PC-9 (cell line): ENCODE data around the gene ZNF80. TPM values are rescaled to one million over a fixed set of nuclear protein-coding genes. Genes with fewer than 3 reads are reported as not detected.

Source experiments
- BruUV-seq: library from RNA; stranded (reverse); fragments of 400-500 nt; replicated peaks from 2 replicates; lab custom pipeline; 2021; lab: Mats Ljungman, UMichigan
- CTCF ChIA-PET: fragments of 300-600 bp; sonication (Branson Sonifier 250); formaldehyde crosslinking; loops from one replicate; lab custom pipeline; 2022; ENCODE audit warnings: antibody characterized with exemption; lab: Charles Lee
- POLR2A ChIA-PET: fragments of 300-600 bp; sonication (Branson Sonifier 250); formaldehyde crosslinking; loops from one replicate; lab custom pipeline; 2022; ENCODE audit warnings: antibody characterized with exemption; ENCODE audit not compliant: unreplicated experiment; lab: Charles Lee
- DNase-seq, 2 experiments: peaks; one replicate each; pipeline versions ENCODE4 v3.0.0 to v3.0.0-alpha.2; 2015 to 2022; ENCODE audit warnings: mixed read lengths in 1 of 2
- H2AFZ ChIP-seq: fragments of 200-600 bp; sonication (generic); 2 replicates; pipeline ENCODE4 v1.8.1; 2017; ENCODE audit warnings: antibody characterized with exemption
- H3F3A ChIP-seq: fragments of 200-600 bp; sonication (generic); 2 replicates; pipeline ENCODE4 v1.8.1; 2017; ENCODE audit warnings: antibody characterized with exemption, mild to moderate bottlenecking, low read depth; ENCODE audit not compliant: insufficient read depth
- H3K27ac ChIP-seq: fragments of 200-600 bp; sonication (generic); 2 replicates; pipeline ENCODE4 v1.6.1; 2016; ENCODE audit warnings: mixed run types
- H3K27me3 ChIP-seq: fragments of 200-600 bp; sonication (generic); 2 replicates; pipeline ENCODE4 v1.6.1; 2016; ENCODE audit warnings: low read depth, mixed run types; ENCODE audit not compliant: insufficient read depth
- H3K36me3 ChIP-seq: fragments of 200-600 bp; sonication (generic); 2 replicates; pipeline ENCODE4 v1.6.1; 2016; ENCODE audit warnings: low read depth, mixed run types
- H3K4me1 ChIP-seq: fragments of 200-600 bp; sonication (generic); replicated peaks from 2 replicates; pipeline ENCODE4 v1.6.1; 2016; ENCODE audit warnings: mixed run types; ENCODE audit not compliant: insufficient read depth
- H3K4me2 ChIP-seq: fragments of 200-600 bp; sonication (generic); 2 replicates; pipeline ENCODE4 v1.6.1; 2017; ENCODE audit warnings: mixed run types
- H3K4me3 ChIP-seq: fragments of 200-600 bp; sonication (generic); 2 replicates; pipeline ENCODE4 v1.6.1; 2016; ENCODE audit warnings: mixed run types
- H3K79me2 ChIP-seq: fragments of 200-600 bp; sonication (generic); 2 replicates; pipeline ENCODE4 v1.6.1; 2017; ENCODE audit warnings: low read depth, mixed run types
- H3K9me2 ChIP-seq: fragments of 200-600 bp; sonication (generic); 2 replicates; pipeline ENCODE4 v1.8.1; 2017; ENCODE audit warnings: mild to moderate bottlenecking; ENCODE audit not compliant: insufficient read depth
- H3K9me3 ChIP-seq: fragments of 200-600 bp; sonication (generic); 2 replicates; pipeline ENCODE4 v1.8.1; 2016; ENCODE audit warnings: low read depth; ENCODE audit not compliant: insufficient read depth
- H4K20me1 ChIP-seq: fragments of 200-600 bp; sonication (generic); 2 replicates; pipeline ENCODE4 v1.8.1; 2017; ENCODE audit not compliant: insufficient read depth
- EZH2 ChIP-seq: fragments of 200-600 bp; sonication (generic); IDR thresholded peaks from 2 replicates; pipeline ENCODE4 v1.8.0; 2017; ENCODE audit warnings: antibody characterized with exemption, low read depth
- intact Hi-C: fragments of 100-400 bp; cut with micrococcal nuclease; formaldehyde crosslinking; loops from one replicate; pipeline ENCODE4 v1.10.0; 2022; ENCODE audit not compliant: unreplicated experiment
- total RNA-seq: library from RNA; stranded (reverse); gene quantifications from 2 replicates; pipeline ENCODE4 v1.2.3, GENCODE V29; 2021
- TF ChIP-seq, protein P1 (sequence below): fragments of 200-600 bp; sonication (generic); conservative IDR thresholded peaks from 2 replicates; pipeline ENCODE4 v1.6.1; 2017; ENCODE audit warnings: mixed run types, antibody characterized with exemption, mild to moderate bottlenecking, moderate library complexity

ZNF80 gene
- total RNA-seq, 1 experiment from 2014 or later: not detected

DNA sequence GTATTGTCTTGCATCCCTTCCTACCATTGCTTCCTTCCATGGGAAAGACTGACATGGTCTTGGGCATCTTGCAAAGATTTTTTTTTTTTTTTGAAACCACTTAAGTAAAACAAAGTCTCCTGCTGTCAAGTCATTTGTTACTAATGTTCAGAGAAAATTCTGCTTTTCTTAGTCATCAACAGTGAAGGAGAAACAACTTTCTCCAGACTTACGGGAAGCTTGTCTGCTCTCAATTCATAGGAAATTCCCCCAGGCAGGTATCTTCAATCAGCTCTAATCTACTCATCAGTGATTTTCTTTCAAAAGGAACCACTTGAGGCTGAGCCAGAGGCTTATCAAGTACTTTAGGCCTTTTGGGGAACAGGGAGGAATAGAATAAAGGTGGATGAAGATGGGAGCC lies 42.6 kb downstream of the ZNF80 start:
- ChIA-PET CTCF (no interaction called here), POLR2A (no interaction called here)
- no peak overlapping the region for H3K4me3 ChIP-seq
- no peaks in the 10 kb centered on the region for H3K9me3 ChIP-seq
- H3F3A ChIP-seq: no peaks in the 10 kb centered on the region
- no TSS peak for BruUV-seq
- H3K9me2 ChIP-seq: no peaks in the 10 kb centered on the region
- peaks cover 7% of the 10 kb centered on the region; the same call in 1 of the 2 replicates for H3K27me3 ChIP-seq
- intact Hi-C loops: no loop called here
- no peaks in the 10 kb centered on the region for H4K20me1 ChIP-seq
- no peaks in the 10 kb centered on the region for H3K36me3 ChIP-seq
- H3K27ac ChIP-seq: no peak overlapping the region
- DNase-seq: no peak
- no peak overlapping the region for H2AFZ ChIP-seq
- no peak for TF ChIP-seq EZH2
- no peaks in the 10 kb centered on the region for H3K79me2 ChIP-seq
- H3K4me1 ChIP-seq: no peaks in the 10 kb centered on the region
- no peak overlapping the region for H3K4me2 ChIP-seq

- intact Hi-C loops: no loop called here
- peaks cover 7% of the 10 kb centered on the region for H3K27me3 ChIP-seq
- H3K27ac ChIP-seq: no peak overlapping the region
- H3K4me3 ChIP-seq: no peak overlapping the region
- POLR2A ChIA-PET: no interaction called here
- no peaks in the 10 kb centered on the region for H3F3A ChIP-seq
- no peak for TF ChIP-seq EZH2
- TF ChIP-seq, protein P1, sequence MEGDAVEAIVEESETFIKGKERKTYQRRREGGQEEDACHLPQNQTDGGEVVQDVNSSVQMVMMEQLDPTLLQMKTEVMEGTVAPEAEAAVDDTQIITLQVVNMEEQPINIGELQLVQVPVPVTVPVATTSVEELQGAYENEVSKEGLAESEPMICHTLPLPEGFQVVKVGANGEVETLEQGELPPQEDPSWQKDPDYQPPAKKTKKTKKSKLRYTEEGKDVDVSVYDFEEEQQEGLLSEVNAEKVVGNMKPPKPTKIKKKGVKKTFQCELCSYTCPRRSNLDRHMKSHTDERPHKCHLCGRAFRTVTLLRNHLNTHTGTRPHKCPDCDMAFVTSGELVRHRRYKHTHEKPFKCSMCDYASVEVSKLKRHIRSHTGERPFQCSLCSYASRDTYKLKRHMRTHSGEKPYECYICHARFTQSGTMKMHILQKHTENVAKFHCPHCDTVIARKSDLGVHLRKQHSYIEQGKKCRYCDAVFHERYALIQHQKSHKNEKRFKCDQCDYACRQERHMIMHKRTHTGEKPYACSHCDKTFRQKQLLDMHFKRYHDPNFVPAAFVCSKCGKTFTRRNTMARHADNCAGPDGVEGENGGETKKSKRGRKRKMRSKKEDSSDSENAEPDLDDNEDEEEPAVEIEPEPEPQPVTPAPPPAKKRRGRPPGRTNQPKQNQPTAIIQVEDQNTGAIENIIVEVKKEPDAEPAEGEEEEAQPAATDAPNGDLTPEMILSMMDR: no peak
- H4K20me1 ChIP-seq: no peaks in the 10 kb centered on the region
- no peaks in the 10 kb centered on the region for H3K9me2 ChIP-seq
- CTCF ChIA-PET: no interaction called here
- no peak overlapping the region for H2AFZ ChIP-seq
- BruUV-seq: no TSS peak
- no peaks in the 10 kb centered on the region for H3K79me2 ChIP-seq
- H3K4me1 ChIP-seq: no peaks in the 10 kb centered on the region
- no peaks in the 10 kb centered on the region for H3K36me3 ChIP-seq
- H3K9me3 ChIP-seq: no peaks in the 10 kb centered on the region
- no peak overlapping the region for H3K4me2 ChIP-seq
- DNase-seq: no peak
Measured at GRCh38 chr3:114192136-114192535, 45.2 kb downstream of the ZNF80 start.

- Histone ChIP-seq H3F3A (no peaks in the 10 kb centered on the region), H3K4me3 (no peak overlapping the region), H2AFZ (no peak overlapping the region), H3K4me2 (no peak overlapping the region), H3K27ac (no peak overlapping the region), H3K9me3 (no peaks in the 10 kb centered on the region), H3K9me2 (no peaks in the 10 kb centered on the region), H3K27me3 (no peaks in the 10 kb centered on the region; the same call in 1 of the 2 replicates), H3K36me3 (no peaks in the 10 kb centered on the region), H3K4me1 (no peaks in the 10 kb centered on the region), H3K79me2 (no peaks in the 10 kb centered on the region), H4K20me1 (no peaks in the 10 kb centered on the region)
- intact Hi-C loops: no loop called here
- no peak for TF ChIP-seq EZH2
- TF ChIP-seq, protein P1: no peak
- no TSS peak for BruUV-seq
- CTCF ChIA-PET: no interaction called here
- POLR2A ChIA-PET: no interaction called here
- DNase-seq: no peak
Measured at GRCh38 chr3:114186501-114186900, 50.9 kb downstream of the ZNF80 start.

Other genes with a start within 250 kb of the ZNF80 start
- 11.0 and 13.2 TPM in 2 replicates for gene CCDC191, start 181.1 kb downstream of the ZNF80 start, total RNA-seq
- 30.4 and 33.4 TPM in 2 replicates for gene QTRT2, start 180.8 kb downstream of the ZNF80 start, total RNA-seq
- gene DRD3, start 58.5 kb downstream of the ZNF80 start, total RNA-seq: not detected in 2 replicates
- gene TIGIT, start 56.5 kb upstream of the ZNF80 start, total RNA-seq: not detected in 2 replicates